H1 (cell line): Measurements from ENCODE around the gene CTNNA3. TPM values are rescaled to one million over a fixed set of nuclear protein-coding genes. Genes with fewer than 3 reads are reported as not detected.

ENCODE experiments used
- CTCF ChIA-PET: fragments of 300-600 bp; sonication (Branson Sonifier 250); formaldehyde crosslinking; loops from one replicate; lab custom pipeline; 2021; ENCODE audit not compliant: partially characterized antibody; lab: Charles Lee
- POLR2A ChIA-PET: fragments of 300-600 bp; sonication (Branson Sonifier 250); formaldehyde crosslinking; loops from one replicate; lab custom pipeline; 2021; ENCODE audit warnings: inconsistent platforms; ENCODE audit not compliant: partially characterized antibody; lab: Charles Lee
- DNase-seq, 2 experiments: peaks; one replicate each; pipeline versions ENCODE4 v3.0.0 to v3.0.0-alpha.2; 2010 to 2022; ENCODE audit warnings: low spot score in 2 of 2, low read depth in 1 of 2, mixed read lengths in 1 of 2
- FAIRE-seq: peaks from 2 replicates; lab custom pipeline; 2011; peaks lifted over from hg19 to GRCh38; lab: Jason Lieb, UNC
- H2AFZ ChIP-seq: 2 replicates; pipeline ENCODE4 v1.8.1; 2012; ENCODE audit warnings: low read length, inconsistent platforms
- H2AK5ac ChIP-seq: 2 replicates; pipeline ENCODE4 v1.6.1; 2013; ENCODE audit warnings: low read depth, low read length
- H2BK120ac ChIP-seq: replicated peaks from 2 replicates; pipeline ENCODE3; 2013; ENCODE audit warnings: low read depth, low read length, inconsistent platforms
- H2BK12ac ChIP-seq: 2 replicates; pipeline ENCODE4 v1.6.1; 2013; ENCODE audit warnings: low read depth, low read length
- H2BK15ac ChIP-seq: 2 replicates; pipeline ENCODE4 v1.6.1; 2013; ENCODE audit warnings: low read length
- H2BK20ac ChIP-seq: 2 replicates; pipeline ENCODE4 v1.6.1; 2013; ENCODE audit warnings: low read length
- H2BK5ac ChIP-seq: 2 replicates; pipeline ENCODE4 v1.6.1; 2013; ENCODE audit warnings: low read depth, low read length
- H3K14ac ChIP-seq: 2 replicates; pipeline ENCODE4 v1.6.1; 2013; ENCODE audit warnings: inconsistent platforms; ENCODE audit not compliant: insufficient read length
- H3K18ac ChIP-seq: 2 replicates; pipeline ENCODE4 v1.6.1; 2013; ENCODE audit warnings: low read length; ENCODE audit errors: extremely low read depth
- H3K23ac ChIP-seq: 2 replicates; pipeline ENCODE4 v1.6.1; 2013; ENCODE audit warnings: inconsistent platforms; ENCODE audit not compliant: insufficient read length
- H3K23me2 ChIP-seq: 2 replicates; pipeline ENCODE4 v1.6.1; 2013; ENCODE audit warnings: low read depth, low read length
- H3K27ac ChIP-seq: 2 replicates; pipeline ENCODE4 v1.6.1; 2011; ENCODE audit warnings: low read depth, low read length, inconsistent platforms
- H3K27me3 ChIP-seq, 4 experiments: replicated peaks in 1 of 4; 1 replicate in 1 of 4; 2 replicates in 3 of 4; pipeline versions ENCODE4 v1.6.1 to v1.8.1; 2011 to 2013; ENCODE audit warnings: low read length in 3 of 4, mild to moderate bottlenecking in 3 of 4, inconsistent platforms in 2 of 4, mixed read lengths in 2 of 4, moderate library complexity in 1 of 4; ENCODE audit not compliant: control insufficient read depth in 3 of 4, insufficient read depth in 3 of 4; ENCODE audit errors: extremely low read depth in 1 of 4
- H3K36me3 ChIP-seq, 4 experiments: 2 replicates each; pipeline versions ENCODE4 v1.6.1 to v1.8.1; 2011 to 2013; ENCODE audit warnings: mild to moderate bottlenecking in 4 of 4, low read length in 3 of 4, moderate library complexity in 2 of 4, control low read depth in 1 of 4, inconsistent platforms in 1 of 4; ENCODE audit not compliant: insufficient read depth in 4 of 4, control insufficient read depth in 2 of 4
- H3K4ac ChIP-seq: replicated peaks from 2 replicates; pipeline ENCODE3; 2013; ENCODE audit warnings: low read length, low read depth, mixed read lengths, inconsistent platforms; ENCODE audit not compliant: insufficient read length
- H3K4me1 ChIP-seq, 4 experiments: replicated peaks in 1 of 4; 1 replicate in 1 of 4; 2 replicates in 3 of 4; pipeline versions ENCODE4 v1.6.1 to v1.8.1; 2011 to 2013; ENCODE audit warnings: low read length in 3 of 4, inconsistent platforms in 2 of 4, mixed read lengths in 1 of 4; ENCODE audit not compliant: insufficient read depth in 4 of 4, control insufficient read depth in 3 of 4
- H3K4me2 ChIP-seq, 2 experiments: 2 replicates each; pipeline versions ENCODE4 v1.6.1 to v1.8.1; 2011 to 2013; ENCODE audit warnings: low read depth in 2 of 2, low read length in 2 of 2, control low read depth in 1 of 2, inconsistent platforms in 1 of 2, mild to moderate bottlenecking in 1 of 2; ENCODE audit not compliant: insufficient read depth in 1 of 2
- H3K4me3 ChIP-seq, 4 experiments: fragments of 200-600, 300-600 bp in 1 of 4; sonication (generic), shearing (Covaris generic), sonication (Bioruptor Twin) in 1 of 4; 2 replicates each; pipeline versions ENCODE4 v1.5.1 to v1.8.1; 2011 to 2016; ENCODE audit warnings: low read length in 4 of 4, low read depth in 3 of 4, control low read depth in 2 of 4, inconsistent platforms in 2 of 4, mild to moderate bottlenecking in 2 of 4, mixed read lengths in 1 of 4, moderate library complexity in 1 of 4; ENCODE audit not compliant: insufficient read depth in 2 of 4; ENCODE audit errors: extremely low read depth in 1 of 4
- H3K56ac ChIP-seq: replicated peaks from 2 replicates; pipeline ENCODE3; 2013; ENCODE audit warnings: low read depth, mild to moderate bottlenecking, mixed read lengths, low read length, inconsistent platforms; ENCODE audit not compliant: insufficient read length
- H3K79me1 ChIP-seq: 2 replicates; pipeline ENCODE4 v1.6.1; 2013; ENCODE audit warnings: low read depth, low read length, control low read depth
- H3K79me2 ChIP-seq, 2 experiments: 2 replicates each; pipeline versions ENCODE4 v1.6.1 to v1.8.1; 2012 to 2013; ENCODE audit warnings: low read length in 2 of 2, mild to moderate bottlenecking in 2 of 2, inconsistent platforms in 1 of 2; ENCODE audit not compliant: insufficient read depth in 2 of 2, control insufficient read depth in 1 of 2
- H3K9ac ChIP-seq, 4 experiments: replicated peaks in 1 of 4; 1 replicate in 1 of 4; 2 replicates in 3 of 4; pipeline versions ENCODE4 v1.6.1 to v1.8.1; 2011 to 2013; ENCODE audit warnings: low read depth in 3 of 4, low read length in 3 of 4, control low read depth in 2 of 4, mild to moderate bottlenecking in 2 of 4, moderate library complexity in 2 of 4, inconsistent platforms in 1 of 4; ENCODE audit errors: extremely low read depth in 1 of 4
- H3K9me3 ChIP-seq, 2 experiments: 2 replicates each; pipeline versions ENCODE4 v1.6.1 to v1.8.1; 2012 to 2013; ENCODE audit warnings: mild to moderate bottlenecking in 2 of 2, moderate library complexity in 2 of 2, control low read depth in 1 of 2, inconsistent platforms in 1 of 2, low read depth in 1 of 2, low read length in 1 of 2, mixed read lengths in 1 of 2; ENCODE audit not compliant: insufficient read depth in 2 of 2
- H4K20me1 ChIP-seq, 2 experiments: replicated peaks in 1 of 2; 2 replicates each; pipeline versions ENCODE3 to v1.8.1; 2011 to 2013; ENCODE audit warnings: inconsistent platforms in 2 of 2, low read length in 2 of 2, mild to moderate bottlenecking in 1 of 2; ENCODE audit not compliant: insufficient read depth in 2 of 2, control insufficient read depth in 1 of 2
- H4K5ac ChIP-seq: 2 replicates; pipeline ENCODE4 v1.6.1; 2013; ENCODE audit warnings: low read length, low read depth, mixed read lengths, inconsistent platforms; ENCODE audit not compliant: insufficient read length
- H4K8ac ChIP-seq: 2 replicates; pipeline ENCODE4 v1.8.0; 2013; ENCODE audit warnings: mild to moderate bottlenecking, moderate library complexity, low read length, inconsistent platforms; ENCODE audit not compliant: insufficient read depth; ENCODE audit errors: extremely low read depth
- H4K91ac ChIP-seq: replicated peaks from 2 replicates; pipeline ENCODE3; 2013; ENCODE audit warnings: low read length, mixed read lengths, inconsistent platforms; ENCODE audit not compliant: insufficient read length
- BCL11A ChIP-seq, 2 experiments: IDR thresholded peaks; one replicate each; pipeline ENCODE4 v1.6.1; 2011; ENCODE audit warnings: low read depth in 2 of 2, low read length in 2 of 2, mild to moderate bottlenecking in 2 of 2
- HDAC6 ChIP-seq: IDR thresholded peaks from one replicate; pipeline ENCODE4 v1.7.1; 2012; ENCODE audit warnings: low read depth, mild to moderate bottlenecking, inconsistent platforms, low read length, moderate library complexity
- JUND ChIP-seq: IDR thresholded peaks from 2 replicates; pipeline ENCODE4 v1.6.1; 2011; ENCODE audit warnings: mild to moderate bottlenecking, improper control_type of control experiment, low read length
- POLR2A ChIP-seq, 2 experiments: IDR thresholded peaks; 1 replicate in 1 of 2; 2 replicates in 1 of 2; pipeline ENCODE4 v1.6.1; 2011; ENCODE audit warnings: low read depth in 2 of 2, low read length in 2 of 2, mild to moderate bottlenecking in 2 of 2; ENCODE audit errors: control extremely low read depth in 1 of 2
- SAP30 ChIP-seq: fragments of 300-600 bp; sonication (generic); IDR thresholded peaks from 2 replicates; pipeline ENCODE4 v1.7.1; 2012; ENCODE audit warnings: low read length, moderate library complexity, mild to moderate bottlenecking, inconsistent platforms; ENCODE audit not compliant: insufficient read depth, insufficient replicate concordance
- SIX5 ChIP-seq: IDR thresholded peaks from 2 replicates; pipeline ENCODE4 v1.6.1; 2011; ENCODE audit warnings: mild to moderate bottlenecking, low read depth, low read length
- SUZ12 ChIP-seq: fragments of 200-600 bp; sonication (generic); IDR thresholded peaks from 2 replicates; pipeline ENCODE4 v1.6.1; 2012; ENCODE audit warnings: mild to moderate bottlenecking, inconsistent platforms, low read length, moderate library complexity, mixed read lengths
- TBP ChIP-seq: IDR thresholded peaks from 2 replicates; pipeline ENCODE4 v1.6.1; 2011; ENCODE audit warnings: low read depth, low read length, improper control_type of control experiment
- ZNF274 ChIP-seq: IDR thresholded peaks from 2 replicates; pipeline ENCODE4 v1.7.0; 2012; ENCODE audit warnings: low read length, borderline replicate concordance; ENCODE audit errors: extremely low read depth
- WGBS, 2 experiments: shearing (Covaris generic) in 1 of 2; methylation state at CpG; one replicate each; pipeline versions ENCODE4 v1.1.6 to v1.1.7; 2013 to 2015; ENCODE audit warnings: low lambda C conversion rate in 2 of 2, mixed read lengths in 2 of 2, inconsistent platforms in 1 of 2, low coverage in 1 of 2, missing lambda C conversion rate in 1 of 2; ENCODE audit not compliant: insufficient replicate concordance in 2 of 2, insufficient coverage in 1 of 2, insufficient read length in 1 of 2; ENCODE audit errors: extremely low coverage in 1 of 2, missing lambda C conversion rate in 1 of 2; 5-methylcytosine and 5-hydroxymethylcytosine counted together
- polyA plus RNA-seq, 7 experiments: library from polyadenylated mRNA; depleted of rRNA in 3 of 7; stranded (reverse) in 5 of 7; unstranded in 2 of 7; fragments of >200 nt in 5 of 7; fragments of 200-250 nt in 2 of 7; gene quantifications; 1 replicate in 5 of 7; 2 replicates in 1 of 7; 4 replicates in 1 of 7; pipeline versions ENCODE4 v1.2.1 to v1.2.3, GENCODE V29; 2011 to 2013; ENCODE audit warnings: missing spikeins in 2 of 7, mixed read lengths in 2 of 7
- total RNA-seq: library from RNA; stranded (reverse); fragmentation: NEBNext Ultra II Directional; extraction: Animal tissue kit (Norgen Biotek cat#: 25700); gene quantifications from 2 replicates; pipeline ENCODE4 v1.2.1, GENCODE V29; 2021

Gene CTNNA3
- total and polyA plus RNA-seq, 2 of the 8 experiments (the other 6 are each of a cell fraction or from before 2014, with no cell fraction given): 1.3 to 1.5 TPM

DNA sequence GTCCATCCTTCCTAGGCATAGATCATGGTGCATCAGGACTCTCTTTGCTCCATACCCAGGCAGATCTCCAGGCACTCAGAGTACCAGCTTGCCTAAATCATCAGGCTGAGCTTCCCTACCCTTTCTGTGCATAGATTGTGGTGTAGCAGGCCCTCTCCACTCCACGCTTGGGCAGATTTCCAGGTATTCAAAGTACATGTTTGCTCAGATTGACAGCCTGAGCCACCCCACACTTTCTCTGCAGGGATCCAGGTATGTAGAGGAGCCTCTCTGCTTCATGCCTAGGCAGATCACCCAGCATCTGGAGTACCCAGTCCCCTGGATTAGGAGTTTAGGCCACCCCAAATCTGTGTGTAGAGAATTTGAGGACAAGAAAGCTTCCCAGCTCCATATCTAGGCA is 1727.6 kb downstream of the CTNNA3 start:
- WGBS, 2 experiments: 100% methylated on average over 1 of the region's 1 CpG; no CpG with 5 or more reads in 1 of the 2 experiments
- ChIA-PET POLR2A (no interaction called here), CTCF (interaction anchor here (0.8 to 1.0 kb wide), 2 partner anchors 13 to 399 kb away, joined by 3 to 4 read pairs; no protein-coding TSS in a partner anchor)
- Histone ChIP-seq H2BK12ac (no peak overlapping the region), H3K23me2 (no peaks in the 10 kb centered on the region), H3K4ac (no peak overlapping the region), H3K23ac (no peak overlapping the region), H3K27ac (no peak overlapping the region), H3K79me1 (no peaks in the 10 kb centered on the region), H4K5ac (no peak overlapping the region), H3K14ac (no peak overlapping the region), H2BK120ac (no peak overlapping the region), H3K79me2 (no peaks in the 10 kb centered on the region), H2BK15ac (no peak overlapping the region), H3K9ac (no peak overlapping the region), H2AK5ac (no peak overlapping the region), H3K9me3 (no peaks in the 10 kb centered on the region), H2BK20ac (no peak overlapping the region), H4K91ac (no peak overlapping the region), H4K20me1 (no peaks in the 10 kb centered on the region), H3K4me2 (no peak overlapping the region), H3K4me3 (no peak overlapping the region), H3K18ac (no peak overlapping the region), H3K56ac (no peak overlapping the region), H3K4me1 (no peaks in the 10 kb centered on the region), H4K8ac (no peak overlapping the region), H2AFZ (no peak overlapping the region; the same call in 1 of the 2 replicates), H3K36me3 (no peaks in the 10 kb centered on the region), H2BK5ac (no peak overlapping the region), H3K27me3 (no peaks in the 10 kb centered on the region)
- FAIRE-seq (no peak), DNase-seq (no peak)
- TF ChIP-seq TBP: no peak
- no peak for TF ChIP-seq POLR2A (IDR thresholded peaks at IDR 0.05; ENCODE audit: control extremely low read depth in 1 of 2, low read depth in 2 of 2, low read length in 2 of 2)
- no peak for TF ChIP-seq HDAC6
- TF ChIP-seq SUZ12: no peak
- TF ChIP-seq JUND: no peak
- TF ChIP-seq ZNF274: no peak
- TF ChIP-seq SIX5: no peak
- TF ChIP-seq SAP30: no peak
- no peak for TF ChIP-seq BCL11A (IDR thresholded peaks at IDR 0.05; ENCODE audit: low read depth in 2 of 2, low read length in 2 of 2)
